Ectodermal cell (in vitro differentiated cells): ENCODE results near the gene DDR2.

ENCODE experiments used
- H3K27ac ChIP-seq: 2 replicates; pipeline ENCODE4 v1.7.0; 2013; ENCODE audit warnings: mild to moderate bottlenecking, low read depth, low read length; ENCODE audit not compliant: insufficient read depth, poor library complexity, severe bottlenecking
- H3K27me3 ChIP-seq: 2 replicates; pipeline ENCODE4 v1.7.0; 2013; ENCODE audit warnings: mild to moderate bottlenecking, low read length; ENCODE audit not compliant: insufficient read depth, control insufficient read depth, poor library complexity, severe bottlenecking
- H3K36me3 ChIP-seq: one replicate; pipeline ENCODE4 v1.7.0; 2013; ENCODE audit warnings: low read length; ENCODE audit not compliant: control insufficient read depth, insufficient read depth
- H3K4me1 ChIP-seq: one replicate; pipeline ENCODE4 v1.7.0; 2013; ENCODE audit warnings: low read length; ENCODE audit not compliant: control insufficient read depth, insufficient read depth
- H3K4me3 ChIP-seq: 2 replicates; pipeline ENCODE4 v1.7.0; 2013; ENCODE audit warnings: low read depth, low read length, control low read depth; ENCODE audit not compliant: insufficient read depth
- H3K9me3 ChIP-seq: 2 replicates; pipeline ENCODE4 v1.7.0; 2013; ENCODE audit warnings: mild to moderate bottlenecking, low read length, moderate library complexity; ENCODE audit not compliant: control insufficient read depth
- WGBS, 2 experiments: methylation state at CpG; one replicate each; pipeline ENCODE4 v1.1.7; 2013; ENCODE audit warnings: missing lambda C conversion rate in 2 of 2; 5-methylcytosine and 5-hydroxymethylcytosine counted together

DDR2 gene

DNA sequence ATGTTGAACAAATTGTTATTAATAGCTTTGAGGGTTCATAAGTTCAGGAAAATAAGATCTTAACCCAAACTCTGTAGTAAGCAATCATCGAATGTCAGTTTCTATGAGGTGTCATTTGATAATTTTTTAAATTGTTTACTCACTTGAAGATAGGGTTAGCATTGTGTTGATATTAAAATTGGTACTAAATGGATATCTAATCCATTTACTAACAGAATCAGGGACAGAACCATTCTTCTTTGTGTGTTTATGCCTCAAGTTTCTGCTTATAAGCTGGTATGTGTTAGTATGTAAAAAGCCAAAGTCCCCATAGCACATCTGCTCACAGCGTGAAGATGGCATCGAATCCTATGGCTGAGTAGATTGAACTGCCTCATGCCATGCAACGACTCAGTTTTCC lies 13.4 kb downstream of the DDR2 start:
- Histone ChIP-seq H3K4me3 (no peak overlapping the region), H3K27ac (no peak overlapping the region), H3K36me3 (no peaks in the 10 kb centered on the region), H3K27me3 (no peaks in the 10 kb centered on the region), H3K4me1 (no peaks in the 10 kb centered on the region), H3K9me3 (no peaks in the 10 kb centered on the region)
- WGBS, 2 experiments: 89 to 94% methylated on average over 4 of the region's 4 CpGs

DNA sequence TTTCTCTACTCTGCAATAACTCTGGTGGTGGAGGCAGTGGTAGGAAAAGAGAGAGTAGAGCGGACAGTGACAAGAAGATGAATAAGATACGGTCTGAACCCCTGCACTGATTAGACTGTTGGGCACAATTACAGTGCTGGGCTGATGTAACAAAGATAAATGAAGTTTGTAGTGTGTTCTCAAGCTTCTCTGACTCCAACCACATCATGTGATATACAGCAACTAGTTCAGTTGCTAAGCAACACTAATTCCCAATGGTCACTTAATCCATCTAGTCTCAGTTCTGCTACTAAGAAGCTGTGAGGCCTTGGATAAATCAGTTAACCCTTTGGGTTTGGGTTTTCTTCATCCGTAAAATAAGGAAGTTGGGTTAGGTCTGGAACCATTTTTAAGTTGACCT lies 17.3 kb downstream of the DDR2 start:
- Histone ChIP-seq H3K27me3 (no peaks in the 10 kb centered on the region), H3K4me3 (no peak overlapping the region), H3K36me3 (no peaks in the 10 kb centered on the region), H3K9me3 (no peaks in the 10 kb centered on the region), H3K27ac (no peak overlapping the region), H3K4me1 (no peaks in the 10 kb centered on the region)
- 96 to 98% methylated on average over 3 of the region's 3 CpGs for WGBS, 2 experiments

GRCh38 chr1:162654915-162655620 lies 22.8 kb downstream of the DDR2 start:
- Histone ChIP-seq H3K9me3 (no peaks in the 10 kb centered on the region), H3K27ac (no peak overlapping the region), H3K4me1 (no peaks in the 10 kb centered on the region), H3K4me3 (no peak overlapping the region), H3K27me3 (no peaks in the 10 kb centered on the region), H3K36me3 (no peaks in the 10 kb centered on the region)
- 92 to 100% methylated on average over 3 to 5 of the region's 5 CpGs for WGBS, 2 experiments

GRCh38 chr1:162656266-162656665 lies 24.0 kb downstream of the DDR2 start:
- H3K4me3 ChIP-seq: no peak overlapping the region
- H3K36me3 ChIP-seq: no peaks in the 10 kb centered on the region
- 82% methylated on average over 1 of the region's 1 CpG; no CpG with 5 or more reads in 1 of the 2 experiments for WGBS, 2 experiments
- H3K27me3 ChIP-seq: no peaks in the 10 kb centered on the region
- H3K9me3 ChIP-seq: no peaks in the 10 kb centered on the region
- no peak overlapping the region for H3K27ac ChIP-seq
- H3K4me1 ChIP-seq: no peaks in the 10 kb centered on the region

GRCh38 chr1:162660574-162660973 lies 28.3 kb downstream of the DDR2 start:
- H3K4me3 ChIP-seq: no peak overlapping the region
- no peak overlapping the region for H3K27ac ChIP-seq
- H3K4me1 ChIP-seq: peaks cover 8% of the 10 kb centered on the region
- no peaks in the 10 kb centered on the region for H3K9me3 ChIP-seq
- H3K27me3 ChIP-seq: no peaks in the 10 kb centered on the region
- 77 to 98% methylated on average over 2 of the region's 2 CpGs for WGBS, 2 experiments
- H3K36me3 ChIP-seq: no peaks in the 10 kb centered on the region

- Histone ChIP-seq H3K27ac (no peak overlapping the region), H3K27me3 (no peaks in the 10 kb centered on the region), H3K9me3 (no peaks in the 10 kb centered on the region), H3K4me1 (peaks cover 8% of the 10 kb centered on the region), H3K4me3 (no peak overlapping the region), H3K36me3 (no peaks in the 10 kb centered on the region)
- 94 to 95% methylated on average over 4 of the region's 4 CpGs for WGBS, 2 experiments
Measured at GRCh38 chr1:162661336-162661735, 29.1 kb downstream of the DDR2 start.

GRCh38 chr1:162662013-162662412 lies 29.7 kb downstream of the DDR2 start:
- no peaks in the 10 kb centered on the region for H3K27me3 ChIP-seq
- H3K9me3 ChIP-seq: no peaks in the 10 kb centered on the region
- H3K4me3 ChIP-seq: no peak overlapping the region
- H3K27ac ChIP-seq: no peak overlapping the region
- H3K36me3 ChIP-seq: no peaks in the 10 kb centered on the region
- peaks cover 8% of the 10 kb centered on the region for H3K4me1 ChIP-seq

GRCh38 chr1:162663086-162663485 lies 30.8 kb downstream of the DDR2 start:
- peak overlapping the region; percentile 13 for H3K27ac ChIP-seq
- no peak overlapping the region for H3K4me3 ChIP-seq
- no peaks in the 10 kb centered on the region for H3K27me3 ChIP-seq
- H3K9me3 ChIP-seq: no peaks in the 10 kb centered on the region
- H3K4me1 ChIP-seq: peaks cover 8% of the 10 kb centered on the region
- H3K36me3 ChIP-seq: no peaks in the 10 kb centered on the region

DNA sequence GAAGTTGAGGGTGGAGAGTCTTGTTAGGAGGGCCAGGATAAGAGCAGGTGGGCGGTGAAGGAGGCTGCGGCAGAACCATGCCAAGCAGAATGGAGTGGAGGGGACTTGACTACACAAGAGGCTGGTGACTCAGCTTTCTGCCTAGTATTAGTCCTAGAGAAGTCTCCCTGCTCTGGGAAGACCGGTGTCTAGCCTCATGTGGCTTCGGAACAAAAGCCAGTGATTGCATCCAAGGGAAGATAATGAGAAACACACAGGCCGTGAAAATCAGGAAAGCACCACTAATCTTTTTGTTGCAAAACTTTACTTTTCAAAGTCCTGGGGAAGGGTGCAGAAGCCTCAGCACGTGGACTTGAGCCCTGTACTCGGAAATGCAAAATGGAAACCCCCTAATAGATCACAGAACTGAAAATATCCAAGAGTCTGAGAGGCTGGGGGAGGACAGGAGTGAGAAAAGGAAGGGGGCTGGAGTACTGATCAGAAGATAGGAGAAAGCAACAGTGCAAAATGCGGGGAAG lies 31.4 kb downstream of the DDR2 start:
- Histone ChIP-seq H3K27me3 (no peaks in the 10 kb centered on the region), H3K9me3 (no peaks in the 10 kb centered on the region), H3K36me3 (no peaks in the 10 kb centered on the region), H3K27ac (peak overlapping the region; percentile 13), H3K4me3 (no peak overlapping the region), H3K4me1 (peaks cover 8% of the 10 kb centered on the region)
- 44 to 48% methylated on average over 6 to 8 of the region's 8 CpGs for WGBS, 2 experiments

- H3K4me3 ChIP-seq: no peak overlapping the region
- WGBS, 2 experiments: 86 to 92% methylated on average over 5 of the region's 5 CpGs
Measured at GRCh38 chr1:162666006-162666645, 33.9 kb downstream of the DDR2 start.

More at GRCh38 chr1:162666006-162666645, 33.9 kb downstream of the DDR2 start:
- peaks cover 8% of the 10 kb centered on the region for H3K4me1 ChIP-seq
- H3K27me3 ChIP-seq: no peaks in the 10 kb centered on the region
- H3K27ac ChIP-seq: no peak overlapping the region
- no peaks in the 10 kb centered on the region for H3K36me3 ChIP-seq
- no peaks in the 10 kb centered on the region for H3K9me3 ChIP-seq
